Neural cell (in vitro differentiated cells): ENCODE results near the gene CELF5. TPM values are rescaled to one million over a fixed set of nuclear protein-coding genes. Genes with fewer than 3 reads are reported as not detected.

Source experiments
- H2AFZ ChIP-seq: fragments of 200-600, 300-800 bp; sonication (generic), shearing (Covaris generic); 2 replicates; pipeline ENCODE4 v1.6.0; 2014; ENCODE audit warnings: low read depth, mild to moderate bottlenecking, antibody characterized with exemption, low read length, moderate library complexity
- H3F3A ChIP-seq: fragments of 200-600 bp; shearing (Covaris generic); 2 replicates; pipeline ENCODE4 v1.6.1; 2016; ENCODE audit warnings: mild to moderate bottlenecking, moderate library complexity, mixed read lengths, antibody characterized with exemption, low read length; ENCODE audit not compliant: insufficient read depth, poor library complexity, severe bottlenecking
- H3K27ac ChIP-seq: fragments of 200-600, 300-800 bp; sonication (generic), shearing (Covaris generic); 2 replicates; pipeline ENCODE4 v1.5.1; 2014; ENCODE audit warnings: mild to moderate bottlenecking, low read length, moderate library complexity
- H3K27me3 ChIP-seq: fragments of 300-800, 200-600 bp; sonication (generic), shearing (Covaris generic); 2 replicates; pipeline ENCODE4 v1.6.0; 2014; ENCODE audit warnings: mild to moderate bottlenecking, low read depth, low read length, moderate library complexity; ENCODE audit not compliant: insufficient read depth
- H3K36me3 ChIP-seq: fragments of 300-800, 200-600 bp; sonication (generic), shearing (Covaris generic); 2 replicates; pipeline ENCODE4 v1.5.1; 2014; ENCODE audit warnings: mild to moderate bottlenecking, antibody characterized with exemption, low read length, moderate library complexity; ENCODE audit not compliant: insufficient read depth
- H3K4me2 ChIP-seq: fragments of 300-800, 200-600 bp; sonication (generic), shearing (Covaris generic); 2 replicates; pipeline ENCODE4 v1.6.0; 2014; ENCODE audit warnings: mild to moderate bottlenecking, low read length
- H3K4me3 ChIP-seq: fragments of 300-800, 200-600 bp; sonication (generic), shearing (Covaris generic); 2 replicates; pipeline ENCODE4 v1.5.1; 2014; ENCODE audit warnings: mild to moderate bottlenecking, low read length, moderate library complexity
- H3K79me2 ChIP-seq: fragments of 200-600 bp; shearing (Covaris generic); replicated peaks from 2 replicates; pipeline ENCODE4 v1.6.0; 2014; ENCODE audit warnings: mild to moderate bottlenecking, low read length, moderate library complexity; ENCODE audit not compliant: insufficient read depth
- H3K9ac ChIP-seq: fragments of 300-800, 200-600 bp; sonication (generic), shearing (Covaris generic); 2 replicates; pipeline ENCODE4 v1.6.1; 2016; ENCODE audit warnings: mild to moderate bottlenecking, low read length, mixed read lengths
- H3K9me2 ChIP-seq: fragments of 200-600 bp; shearing (Covaris generic); 2 replicates; pipeline ENCODE4 v1.6.1; 2016; ENCODE audit warnings: mild to moderate bottlenecking, low read length, mixed read lengths; ENCODE audit not compliant: insufficient read depth
- H3K9me3 ChIP-seq: fragments of 200-600, 300-800 bp; sonication (generic), shearing (Covaris generic); 2 replicates; pipeline ENCODE4 v1.6.1; 2016; ENCODE audit warnings: mild to moderate bottlenecking, mixed run types, low read length, moderate library complexity, mixed read lengths
- H4K20me1 ChIP-seq: fragments of 200-600 bp; shearing (Covaris generic); 2 replicates; pipeline ENCODE4 v1.6.1; 2016; ENCODE audit warnings: mild to moderate bottlenecking, mixed run types; ENCODE audit not compliant: insufficient read depth
- CTCF ChIP-seq: fragments of 450-650 bp; IDR thresholded peaks from 2 replicates; pipeline ENCODE4 v1.5.1; 2014; ENCODE audit warnings: antibody characterized with exemption, mild to moderate bottlenecking, moderate library complexity; ENCODE audit not compliant: poor library complexity, severe bottlenecking
- EP300 ChIP-seq: fragments of 450-650 bp; conservative IDR thresholded peaks from 2 replicates; pipeline ENCODE4 v1.6.1; 2014; ENCODE audit warnings: antibody characterized with exemption, mild to moderate bottlenecking, moderate library complexity; ENCODE audit not compliant: poor library complexity, severe bottlenecking
- EZH2 ChIP-seq: fragments of 200-600, 300-800 bp; shearing (Covaris generic), sonication (generic); IDR thresholded peaks from 2 replicates; pipeline ENCODE4 v1.6.1; 2014; ENCODE audit warnings: antibody characterized with exemption, low read length, borderline replicate concordance, mild to moderate bottlenecking; ENCODE audit not compliant: insufficient read depth, poor library complexity, severe bottlenecking
- MXI1 ChIP-seq: fragments of 450-650 bp; conservative IDR thresholded peaks from 2 replicates; pipeline ENCODE4 v1.6.1; 2014; ENCODE audit warnings: antibody characterized with exemption, mild to moderate bottlenecking; ENCODE audit not compliant: poor library complexity, severe bottlenecking
- POLR2AphosphoS5 ChIP-seq: IDR thresholded peaks from 2 replicates; pipeline ENCODE4 v1.6.1; 2012
- RAD21 ChIP-seq: fragments of 450-650 bp; conservative IDR thresholded peaks from 2 replicates; pipeline ENCODE4 v1.6.1; 2014; ENCODE audit warnings: antibody characterized with exemption, mild to moderate bottlenecking, moderate library complexity
- REST ChIP-seq: IDR thresholded peaks from 2 replicates; pipeline ENCODE4 v1.6.1; 2012; ENCODE audit warnings: borderline replicate concordance
- SMC3 ChIP-seq: fragments of 450-650 bp; conservative IDR thresholded peaks from 2 replicates; pipeline ENCODE4 v1.6.1; 2014; ENCODE audit warnings: antibody characterized with exemption, mild to moderate bottlenecking, moderate library complexity; ENCODE audit not compliant: poor library complexity
- TAF1 ChIP-seq: IDR thresholded peaks from 2 replicates; pipeline ENCODE4 v1.6.1; 2012; ENCODE audit warnings: low read depth
- polyA plus RNA-seq: library from polyadenylated mRNA; depleted of rRNA; stranded (reverse); fragments of >200 nt; gene quantifications from 2 replicates; pipeline ENCODE4 v1.2.3, GENCODE V29; 2014

The CELF5 gene
- polyA plus RNA-seq, 1 donor from 2014 or later, result 130 TPM

- no peaks in the 10 kb centered on the region for H3F3A ChIP-seq
- H3K4me3 ChIP-seq, result no peak overlapping the region
- TF ChIP-seq MXI1 (no peak), SMC3 (no peak), EP300 (no peak)
- no peak overlapping the region for H2AFZ ChIP-seq
- H3K9me3 ChIP-seq, result no peaks in the 10 kb centered on the region
- no peak overlapping the region for H3K27ac ChIP-seq
- H3K9ac ChIP-seq, result no peak overlapping the region
- peaks cover 3% of the 10 kb centered on the region for H3K27me3 ChIP-seq
- H3K36me3 ChIP-seq, result no peaks in the 10 kb centered on the region
- H3K4me2 ChIP-seq, result no peak overlapping the region
- H3K9me2 ChIP-seq, result no peaks in the 10 kb centered on the region
- H4K20me1 ChIP-seq, result no peaks in the 10 kb centered on the region
- H3K79me2 ChIP-seq, result no peaks in the 10 kb centered on the region
Measured at GRCh38 chr19:3314962-3315675, 90.7 kb downstream of the CELF5 start.

GRCh38 chr19:3315676-3315973, 91.2 kb downstream of the CELF5 start:
- no peaks in the 10 kb centered on the region for H3K79me2 ChIP-seq
- no peaks in the 10 kb centered on the region for H3K36me3 ChIP-seq
- no peak overlapping the region for H3K4me3 ChIP-seq
- H4K20me1 ChIP-seq, result no peaks in the 10 kb centered on the region
- no peak overlapping the region for H2AFZ ChIP-seq
- no peaks in the 10 kb centered on the region for H3K9me3 ChIP-seq
- no peak overlapping the region for H3K4me2 ChIP-seq
- H3F3A ChIP-seq, result no peaks in the 10 kb centered on the region
- H3K9me2 ChIP-seq, result no peaks in the 10 kb centered on the region
- no peak for TF ChIP-seq CTCF
- TF ChIP-seq MXI1, result no peak
- TF ChIP-seq SMC3, result no peak
- no peak for TF ChIP-seq RAD21
- TF ChIP-seq TAF1, result no peak
- no peak for TF ChIP-seq POLR2AphosphoS5
- no peak for TF ChIP-seq EZH2
- TF ChIP-seq EP300, result no peak
- TF ChIP-seq REST, result no peak
- no peak overlapping the region for H3K27ac ChIP-seq
- no peaks in the 10 kb centered on the region for H3K27me3 ChIP-seq
- no peak overlapping the region for H3K9ac ChIP-seq
